ENCODE results near the gene DENND4B.

DNA sequence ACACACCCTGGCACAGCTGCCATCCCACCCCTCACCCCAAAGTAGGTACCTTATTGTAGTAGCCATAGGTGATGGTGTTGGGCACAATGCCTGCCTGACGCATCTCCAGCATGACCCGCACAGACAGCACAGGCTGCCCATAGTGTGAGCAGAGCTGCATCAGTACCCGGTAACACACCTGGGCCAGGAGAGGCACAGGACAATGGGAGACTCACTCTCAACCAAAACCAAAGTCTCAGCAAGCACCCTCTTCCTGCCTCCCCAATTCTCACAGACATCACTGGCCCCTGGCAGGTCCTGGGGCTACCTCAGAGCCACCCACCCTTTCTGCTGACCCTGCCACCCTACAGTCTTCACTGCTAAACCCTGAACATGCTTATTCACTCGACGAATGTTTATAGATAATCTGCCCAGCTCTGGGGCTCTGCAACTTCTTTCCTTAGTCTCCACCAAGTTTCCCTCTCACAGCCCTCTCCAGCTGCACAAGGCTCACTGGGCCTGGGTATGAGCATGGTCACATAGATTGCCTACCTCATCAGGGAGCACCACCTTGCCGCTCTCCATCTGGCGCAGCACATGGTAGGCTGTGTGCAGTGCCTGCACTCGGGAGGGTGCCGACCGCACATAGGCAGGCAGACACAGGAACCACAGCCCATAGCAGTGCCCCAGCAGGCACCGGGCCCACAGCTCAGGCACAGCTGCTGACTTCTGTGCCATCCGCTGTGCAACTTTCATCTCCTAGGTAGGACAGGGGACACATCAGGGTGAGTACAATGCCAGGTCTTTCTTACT lies 10.3 kb downstream of the DENND4B start:
- TF ChIP-seq, protein P1, sequence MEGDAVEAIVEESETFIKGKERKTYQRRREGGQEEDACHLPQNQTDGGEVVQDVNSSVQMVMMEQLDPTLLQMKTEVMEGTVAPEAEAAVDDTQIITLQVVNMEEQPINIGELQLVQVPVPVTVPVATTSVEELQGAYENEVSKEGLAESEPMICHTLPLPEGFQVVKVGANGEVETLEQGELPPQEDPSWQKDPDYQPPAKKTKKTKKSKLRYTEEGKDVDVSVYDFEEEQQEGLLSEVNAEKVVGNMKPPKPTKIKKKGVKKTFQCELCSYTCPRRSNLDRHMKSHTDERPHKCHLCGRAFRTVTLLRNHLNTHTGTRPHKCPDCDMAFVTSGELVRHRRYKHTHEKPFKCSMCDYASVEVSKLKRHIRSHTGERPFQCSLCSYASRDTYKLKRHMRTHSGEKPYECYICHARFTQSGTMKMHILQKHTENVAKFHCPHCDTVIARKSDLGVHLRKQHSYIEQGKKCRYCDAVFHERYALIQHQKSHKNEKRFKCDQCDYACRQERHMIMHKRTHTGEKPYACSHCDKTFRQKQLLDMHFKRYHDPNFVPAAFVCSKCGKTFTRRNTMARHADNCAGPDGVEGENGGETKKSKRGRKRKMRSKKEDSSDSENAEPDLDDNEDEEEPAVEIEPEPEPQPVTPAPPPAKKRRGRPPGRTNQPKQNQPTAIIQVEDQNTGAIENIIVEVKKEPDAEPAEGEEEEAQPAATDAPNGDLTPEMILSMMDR (IDR thresholded peaks at IDR 0.05), result no peak
- no peak for TF ChIP-seq POLR2A (IDR thresholded peaks at IDR 0.05)

Data from thyroid gland (tissue), 4 donors.